Mammary microvascular endothelial cell (primary cell): ENCODE measurements around the gene KRT14. TPM values are rescaled to one million over a fixed set of nuclear protein-coding genes. Genes with fewer than 3 reads are reported as not detected.

ENCODE experiments used
- total RNA-seq: library from RNA; depleted of rRNA; stranded (reverse); fragments of >200 nt; gene quantifications from 2 replicates; pipeline ENCODE4 v1.2.3, GENCODE V29; 2015

Gene KRT14
- total RNA-seq: not detected in 2 replicates

DNA sequence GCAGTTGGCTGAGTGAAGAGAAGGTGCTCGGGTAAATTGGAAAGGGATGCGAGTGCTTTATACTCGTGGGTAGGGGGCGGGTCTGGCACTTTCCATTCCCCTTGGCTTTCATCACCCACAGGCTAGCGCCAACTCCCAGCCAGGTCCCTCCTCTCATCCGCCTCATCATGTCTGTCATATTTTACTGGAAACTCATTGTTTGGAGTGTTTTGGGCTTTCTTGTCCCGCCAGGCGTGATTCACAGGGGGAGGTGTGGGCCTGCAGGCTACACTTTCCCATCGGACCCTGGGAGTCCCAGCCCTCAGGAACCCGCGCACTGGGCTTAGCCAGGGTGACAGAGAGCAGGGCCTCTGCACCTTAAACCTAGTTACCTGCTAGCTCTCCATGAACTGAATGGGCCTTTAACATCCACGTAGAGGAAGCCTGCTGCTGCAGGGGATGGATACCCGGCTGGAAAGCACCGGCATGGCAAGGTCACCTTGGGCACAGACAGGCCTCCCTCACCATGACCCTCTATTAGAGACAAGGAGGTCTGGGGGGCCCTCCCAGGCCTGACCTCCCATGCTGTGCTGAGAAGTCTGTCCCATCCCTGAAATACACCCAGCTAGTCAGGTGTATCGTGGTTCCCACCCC lies at the start of gene KRT14:
KRT14 (minus strand) TSS at position 33 of the 633 bp plus-strand sequence. CDS start 61 bp downstream, outside the sequence.

GRCh38 chr17:41624208-41625101 lies 37.8 kb upstream of the KRT14 start, which contains the start of gene KRT17:
TSS of gene KRT17 (minus strand) at chr17:41624575. CDS start at chr17:41624509, 66 bp downstream.

GRCh38 chr17:41612376-41613160 lies 25.9 kb upstream of the KRT14 start, which contains the start of gene KRT16:
TSS of gene KRT16 (minus strand) at chr17:41612767. CDS start at chr17:41612688, 79 bp downstream.

DNA sequence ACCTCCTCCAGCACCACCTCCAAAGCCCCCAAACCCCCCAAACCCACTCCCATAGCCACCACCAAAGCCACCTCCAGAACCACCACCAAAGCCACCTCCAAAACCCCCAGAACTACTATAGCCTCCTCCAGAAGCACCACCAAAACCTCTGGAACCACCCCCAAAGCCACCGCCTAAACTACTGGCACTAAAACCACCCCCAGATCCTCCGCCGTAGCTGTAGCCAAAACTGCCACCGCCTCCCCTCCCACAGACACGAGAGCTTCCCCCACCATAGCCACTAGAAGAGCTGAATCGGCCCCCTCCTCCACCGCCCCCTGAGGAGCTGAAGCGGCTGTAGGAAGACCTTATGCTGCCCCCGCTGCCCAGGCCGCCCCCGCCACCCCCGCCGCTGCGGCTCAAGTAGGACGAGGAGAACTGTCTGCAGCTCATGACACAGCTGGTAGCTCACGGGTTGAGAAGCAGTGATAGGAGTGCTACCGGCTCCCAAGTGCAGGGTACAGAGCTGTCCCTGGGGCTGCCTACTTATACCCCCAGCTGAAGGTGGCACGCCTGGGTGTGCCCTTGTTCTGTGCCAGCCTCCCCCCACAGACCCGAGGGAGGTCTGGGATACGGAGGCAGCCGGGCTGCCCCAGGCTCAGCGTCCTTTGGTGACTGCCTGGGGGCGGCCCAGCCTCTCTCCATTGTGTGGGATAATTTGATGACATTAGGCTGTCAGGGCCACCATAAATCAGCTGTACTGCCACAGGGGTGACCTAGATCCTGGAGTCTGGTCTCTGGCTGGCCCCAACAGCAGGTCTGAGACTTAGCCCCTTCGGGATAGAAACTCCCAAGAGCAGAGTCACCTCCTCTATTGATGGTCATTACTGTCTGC lies 14.9 kb downstream of the KRT14 start, which contains the start of gene KRT9:
KRT9 (minus strand) TSS at position 499 of the 874 bp plus-strand sequence; CDS start at position 432, 67 bp downstream.

Other genes with a start within 250 kb of the KRT14 start
- not detected in 2 replicates for gene KRT33A, start 236.1 kb downstream of the KRT14 start, total RNA-seq
- gene KRT33B, start 217.1 kb downstream of the KRT14 start, total RNA-seq: not detected in 2 replicates
- 0.69 and 1.00 TPM in 2 replicates for gene KRT34, start 204.6 kb downstream of the KRT14 start, total RNA-seq
- gene KRT31, start 189.3 kb downstream of the KRT14 start, total RNA-seq: not detected in 2 replicates
- not detected in 2 replicates for gene KRT37, start 162.3 kb downstream of the KRT14 start, total RNA-seq
- not detected in 2 replicates for gene KRT38, start 145.9 kb downstream of the KRT14 start, total RNA-seq
- gene KRT32, start 119.5 kb downstream of the KRT14 start, total RNA-seq: not detected in 2 replicates
- not detected in 2 replicates for gene KRT35, start 105.7 kb downstream of the KRT14 start, total RNA-seq
- gene KRT36, start 97.0 kb downstream of the KRT14 start, total RNA-seq: 0.27 TPM in 1 of 2 replicates, not detected in the other
- not detected in 2 replicates for gene KRT13, start 81.3 kb downstream of the KRT14 start, total RNA-seq
- gene KRT15, start 68.0 kb downstream of the KRT14 start, total RNA-seq: 18.9 and 31.8 TPM in 2 replicates
- gene KRT19, start 58.6 kb downstream of the KRT14 start, total RNA-seq: 492 and 493 TPM in 2 replicates
- gene KRT9, start 14.8 kb downstream of the KRT14 start, total RNA-seq: not detected in 2 replicates
- gene KRT16, start 25.9 kb upstream of the KRT14 start, total RNA-seq: not detected in 2 replicates
- 0.94 TPM in 1 of 2 replicates, not detected in the other for gene KRT17, start 37.7 kb upstream of the KRT14 start, total RNA-seq
- 83.4 and 101 TPM in 2 replicates for gene EIF1, start 102.0 kb upstream of the KRT14 start, total RNA-seq
- gene GAST, start 125.4 kb upstream of the KRT14 start, total RNA-seq: not detected in 2 replicates
- not detected in 2 replicates for gene HAP1, start 147.7 kb upstream of the KRT14 start, total RNA-seq
- 169 and 195 TPM in 2 replicates for gene JUP, start 199.8 kb upstream of the KRT14 start, total RNA-seq
- gene P3H4, start 225.1 kb upstream of the KRT14 start, total RNA-seq: 28.8 and 30.7 TPM in 2 replicates
- 83.2 and 91.1 TPM in 2 replicates for gene FKBP10, start 226.1 kb upstream of the KRT14 start, total RNA-seq
- 52.2 and 58.0 TPM in 2 replicates for gene NT5C3B, start 249.3 kb upstream of the KRT14 start, total RNA-seq